Vagina (tissue), 2 donors: ENCODE data around the gene ANKFN1.

Experiments
- POLR2A ChIP-seq, 2 donors: fragments of 450-650 bp; IDR thresholded peaks; one replicate each; pipeline ENCODE4 v1.6.1; 2017; ENCODE audit warnings: antibody characterized with exemption in 2 of 2, mild to moderate bottlenecking in 2 of 2, moderate library complexity in 2 of 2
- POLR2AphosphoS5 ChIP-seq, 2 donors: sonication (generic); formaldehyde crosslinking; IDR thresholded peaks; one replicate each; pipeline ENCODE4 v1.9.0; 2017; ENCODE audit warnings: antibody characterized with exemption in 2 of 2, mild to moderate bottlenecking in 2 of 2, low read depth in 1 of 2; ENCODE audit not compliant: insufficient read depth in 1 of 2
- TF ChIP-seq, protein P1 (sequence below), 3 experiments: fragments of 450-650 bp in 2 of 3; fragments of 200-600 bp in 1 of 3; sonication (generic) in 1 of 3; IDR thresholded peaks; one replicate each; pipeline ENCODE4 v1.5.1; 2017 to 2019; ENCODE audit warnings: antibody characterized with exemption in 3 of 3, mild to moderate bottlenecking in 2 of 3, moderate library complexity in 2 of 3

GRCh38 chr17:56125830-56126819 is 27.1 kb upstream of the ANKFN1 start:
- TF ChIP-seq, protein P1, sequence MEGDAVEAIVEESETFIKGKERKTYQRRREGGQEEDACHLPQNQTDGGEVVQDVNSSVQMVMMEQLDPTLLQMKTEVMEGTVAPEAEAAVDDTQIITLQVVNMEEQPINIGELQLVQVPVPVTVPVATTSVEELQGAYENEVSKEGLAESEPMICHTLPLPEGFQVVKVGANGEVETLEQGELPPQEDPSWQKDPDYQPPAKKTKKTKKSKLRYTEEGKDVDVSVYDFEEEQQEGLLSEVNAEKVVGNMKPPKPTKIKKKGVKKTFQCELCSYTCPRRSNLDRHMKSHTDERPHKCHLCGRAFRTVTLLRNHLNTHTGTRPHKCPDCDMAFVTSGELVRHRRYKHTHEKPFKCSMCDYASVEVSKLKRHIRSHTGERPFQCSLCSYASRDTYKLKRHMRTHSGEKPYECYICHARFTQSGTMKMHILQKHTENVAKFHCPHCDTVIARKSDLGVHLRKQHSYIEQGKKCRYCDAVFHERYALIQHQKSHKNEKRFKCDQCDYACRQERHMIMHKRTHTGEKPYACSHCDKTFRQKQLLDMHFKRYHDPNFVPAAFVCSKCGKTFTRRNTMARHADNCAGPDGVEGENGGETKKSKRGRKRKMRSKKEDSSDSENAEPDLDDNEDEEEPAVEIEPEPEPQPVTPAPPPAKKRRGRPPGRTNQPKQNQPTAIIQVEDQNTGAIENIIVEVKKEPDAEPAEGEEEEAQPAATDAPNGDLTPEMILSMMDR (IDR thresholded peaks at IDR 0.05): peak in 1 of 3 experiments; percentile 46
- TF ChIP-seq POLR2AphosphoS5 (IDR thresholded peaks at IDR 0.05; ENCODE audit: insufficient read depth in 1 of 2, low read depth in 1 of 2) (no peak), POLR2A (IDR thresholded peaks at IDR 0.05) (no peak)
